Measurements from ENCODE around the gene GLIS1. TPM values are rescaled to one million over a fixed set of nuclear protein-coding genes. Genes with fewer than 3 reads are reported as not detected.

The GLIS1 gene
- total RNA-seq, 1 experiment from 2014 or later, result 0.39 TPM

- TF ChIP-seq CTCF (IDR thresholded peaks at IDR 0.05 in 2 of 3, conservative IDR thresholded peaks at IDR 0.05 in 1 of 3; ENCODE audit: borderline replicate concordance in 1 of 3, insufficient read depth in 1 of 3, low read depth in 2 of 3, low read length in 2 of 3) (no peak), EZH2 (IDR thresholded peaks at IDR 0.05) (no peak), CBX3 (IDR thresholded peaks at IDR 0.05; ENCODE audit: low read depth) (no peak), ELF1 (IDR thresholded peaks at IDR 0.05; ENCODE audit: borderline replicate concordance, low read depth) (no peak), POLR2A (IDR thresholded peaks at IDR 0.05; ENCODE audit: borderline replicate concordance, extremely low read depth, insufficient read depth, insufficient read length) (no peak), SIN3A (IDR thresholded peaks at IDR 0.05; ENCODE audit: low read depth) (no peak), POLR2AphosphoS5 (IDR thresholded peaks at IDR 0.05; ENCODE audit: low read depth, low read length) (no peak), RAD21 (IDR thresholded peaks at IDR 0.05; ENCODE audit: low read depth) (no peak), ZBTB33 (IDR thresholded peaks at IDR 0.05; ENCODE audit: extremely low read depth, insufficient replicate concordance, low read length) (no peak), CEBPB (IDR thresholded peaks at IDR 0.05; ENCODE audit: low read depth) (no peak)
These were observed 13.3 kb upstream of the GLIS1 start (continued) for GRCh38 chr1:53752281-53752680.

GRCh38 chr1:53747841-53748240 is 8.9 kb upstream of the GLIS1 start:
- H3K27ac ChIP-seq (ENCODE audit: low read depth, low read length), result no peak overlapping the region
- TF ChIP-seq ZNF274 (IDR thresholded peaks at IDR 0.05; ENCODE audit: low read depth, low read length) (no peak), FOSL1 (IDR thresholded peaks at IDR 0.05; ENCODE audit: low read depth) (no peak), EZH2 (IDR thresholded peaks at IDR 0.05) (no peak), JUND (IDR thresholded peaks at IDR 0.05) (no peak), CBX3 (IDR thresholded peaks at IDR 0.05; ENCODE audit: low read depth) (no peak), POLR2A (IDR thresholded peaks at IDR 0.05; ENCODE audit: borderline replicate concordance, extremely low read depth, insufficient read depth, insufficient read length) (no peak), REST (IDR thresholded peaks at IDR 0.05; ENCODE audit: low read depth) (no peak), MAX (IDR thresholded peaks at IDR 0.05) (no peak), ZBTB33 (IDR thresholded peaks at IDR 0.05; ENCODE audit: extremely low read depth, insufficient replicate concordance, low read length) (no peak)

More at GRCh38 chr1:53747841-53748240, 8.9 kb upstream of the GLIS1 start:
- POLR2A ChIA-PET, result no interaction called here
- Histone ChIP-seq H3K9me3 (ENCODE audit: control insufficient read depth in 1 of 2, insufficient read depth in 1 of 2, low read depth in 1 of 2, low read length in 2 of 2) (peaks cover 3 to 7% of the 10 kb centered on the region in 2 experiments; a peak in 1 of 4 replicates), H3K79me2 (ENCODE audit: insufficient read depth, low read length) (no peaks in the 10 kb centered on the region), H3K36me3 (ENCODE audit: control insufficient read depth in 1 of 2, insufficient read depth in 2 of 2, low read length in 2 of 2) (no peaks in the 10 kb centered on the region), H4K20me1 (ENCODE audit: insufficient read depth) (no peaks in the 10 kb centered on the region), H2AFZ (ENCODE audit: low read depth, low read length, poor library complexity, severe bottlenecking) (no peak overlapping the region), H3K9me2 (ENCODE audit: insufficient read depth) (no peaks in the 10 kb centered on the region), H3K4me2 (ENCODE audit: low read length) (no peak overlapping the region), H3K4me1 (ENCODE audit: control insufficient read depth in 1 of 2, insufficient read depth in 2 of 2, low read length in 2 of 2) (no peaks in the 10 kb centered on the region), H3K9ac (ENCODE audit: low read length) (no peak overlapping the region), H3K27me3 (ENCODE audit: insufficient read depth, low read length) (no peaks in the 10 kb centered on the region), H3K4me3 (replicated peaks in 1 of 2; ENCODE audit: low read depth in 1 of 2, low read length in 2 of 2) (no peak overlapping the region)
- DNase-seq (ENCODE audit: low read depth, low spot score) (no peak), ATAC-seq (no peak)
- RAD21 ChIA-PET (ENCODE audit: low non-redundant PET in 1 of 2, low total read pairs in 2 of 2, uncharacterized antibody in 2 of 2, unreplicated experiment in 2 of 2), result no interaction called here
- intact Hi-C loops (cut with micrococcal nuclease), result no loop called here
- BruUV-seq (replicated peaks), result no TSS peak
- CTCF ChIA-PET, result no interaction called here
